ENCODE data around the gene CAPN1.

CAPN1 gene

DNA sequence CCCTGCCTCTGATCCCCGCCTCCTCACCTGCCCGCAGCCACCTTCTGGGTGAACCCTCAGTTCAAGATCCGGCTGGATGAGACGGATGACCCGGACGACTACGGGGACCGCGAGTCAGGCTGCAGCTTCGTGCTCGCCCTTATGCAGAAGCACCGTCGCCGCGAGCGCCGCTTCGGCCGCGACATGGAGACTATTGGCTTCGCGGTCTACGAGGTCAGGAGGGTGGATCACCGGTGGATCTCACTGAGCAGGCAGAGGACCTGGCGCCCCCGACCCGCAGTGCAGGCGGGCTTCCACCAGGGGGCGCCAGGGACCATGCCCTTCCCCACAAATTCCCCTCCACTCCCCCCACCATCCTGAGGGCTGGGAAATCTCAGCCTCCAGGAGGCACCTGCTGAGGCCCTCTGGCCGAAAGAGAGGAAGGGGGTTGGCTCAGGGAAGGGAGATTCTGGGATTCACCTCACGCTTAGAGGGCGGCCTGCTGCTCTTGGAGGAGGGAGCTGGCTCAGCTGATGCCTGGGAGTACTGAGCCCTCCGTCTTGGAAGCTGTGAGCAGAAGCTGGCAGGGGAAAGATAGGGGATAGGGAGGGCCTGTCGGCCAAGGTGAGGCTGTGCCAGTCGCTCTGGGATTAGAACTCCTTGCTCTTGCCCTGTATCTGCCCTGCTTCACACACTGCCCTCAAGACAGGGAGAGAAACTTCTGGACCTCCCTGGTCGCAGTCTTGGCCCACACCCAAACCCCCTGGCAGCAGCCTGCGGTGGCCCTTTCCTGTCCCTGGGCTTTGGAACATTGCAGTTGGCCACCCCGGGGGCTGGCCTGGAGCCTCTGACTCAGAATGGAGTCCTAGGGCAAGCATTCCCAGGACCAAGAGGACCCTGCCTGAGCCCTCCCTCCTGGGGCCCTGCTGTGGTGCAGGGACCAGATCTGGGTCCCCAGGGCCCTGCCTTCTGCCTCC is 23.2 kb downstream of the CAPN1 start:
- no peak for DNase-seq

DNA sequence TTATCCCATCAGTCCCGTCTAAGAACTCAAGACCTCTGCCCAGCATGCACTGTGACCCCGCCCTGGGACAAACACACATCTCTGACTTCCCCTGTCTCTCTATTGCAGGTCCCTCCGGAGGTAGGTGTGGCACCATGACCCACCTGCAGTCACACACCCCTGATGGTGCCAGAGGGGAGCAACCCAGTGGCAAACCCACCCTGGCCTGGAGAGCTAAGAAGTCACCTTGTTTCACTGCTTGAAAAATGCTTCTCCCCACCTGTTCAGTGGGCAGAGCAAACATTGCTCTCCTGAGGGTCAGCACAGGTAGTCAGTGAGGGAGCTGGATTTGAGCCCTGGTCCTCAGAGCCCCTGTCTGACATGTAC is 23.9 kb downstream of the CAPN1 start:
- DNase-seq, result no peak

DNA sequence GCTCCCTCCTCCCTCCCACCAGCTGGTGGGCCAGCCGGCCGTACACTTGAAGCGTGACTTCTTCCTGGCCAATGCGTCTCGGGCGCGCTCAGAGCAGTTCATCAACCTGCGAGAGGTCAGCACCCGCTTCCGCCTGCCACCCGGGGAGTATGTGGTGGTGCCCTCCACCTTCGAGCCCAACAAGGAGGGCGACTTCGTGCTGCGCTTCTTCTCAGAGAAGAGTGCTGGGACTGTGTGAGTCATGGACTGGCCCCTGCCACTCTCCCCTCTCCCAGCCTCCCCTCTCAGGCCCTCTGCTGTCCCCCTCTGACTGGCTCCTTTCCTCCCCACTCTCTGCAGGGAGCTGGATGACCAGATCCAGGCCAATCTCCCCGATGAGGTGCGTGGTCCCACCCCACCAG is 24.7 kb downstream of the CAPN1 start:
- DNase-seq, result no peak

DNA sequence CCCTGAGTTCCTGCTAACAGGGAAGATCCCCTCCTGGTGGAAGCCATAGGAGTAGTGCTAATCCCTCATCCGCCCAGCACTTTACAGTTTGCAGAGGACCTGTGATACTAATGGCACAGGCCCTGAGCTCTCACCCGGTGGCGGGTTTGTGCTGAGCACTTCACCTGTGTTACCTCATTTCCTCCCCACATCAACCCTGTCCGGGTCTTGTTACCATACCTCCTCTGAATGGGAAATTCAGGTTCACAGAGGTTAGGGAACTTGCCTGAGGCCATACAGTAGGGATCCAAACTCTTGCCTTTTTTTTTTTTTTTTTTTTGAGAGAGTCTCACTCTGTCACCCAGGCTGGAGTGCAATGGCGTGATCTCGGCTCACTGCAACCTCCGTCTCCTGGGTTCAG is 25.2 kb downstream of the CAPN1 start:
- no peak for DNase-seq

DNA sequence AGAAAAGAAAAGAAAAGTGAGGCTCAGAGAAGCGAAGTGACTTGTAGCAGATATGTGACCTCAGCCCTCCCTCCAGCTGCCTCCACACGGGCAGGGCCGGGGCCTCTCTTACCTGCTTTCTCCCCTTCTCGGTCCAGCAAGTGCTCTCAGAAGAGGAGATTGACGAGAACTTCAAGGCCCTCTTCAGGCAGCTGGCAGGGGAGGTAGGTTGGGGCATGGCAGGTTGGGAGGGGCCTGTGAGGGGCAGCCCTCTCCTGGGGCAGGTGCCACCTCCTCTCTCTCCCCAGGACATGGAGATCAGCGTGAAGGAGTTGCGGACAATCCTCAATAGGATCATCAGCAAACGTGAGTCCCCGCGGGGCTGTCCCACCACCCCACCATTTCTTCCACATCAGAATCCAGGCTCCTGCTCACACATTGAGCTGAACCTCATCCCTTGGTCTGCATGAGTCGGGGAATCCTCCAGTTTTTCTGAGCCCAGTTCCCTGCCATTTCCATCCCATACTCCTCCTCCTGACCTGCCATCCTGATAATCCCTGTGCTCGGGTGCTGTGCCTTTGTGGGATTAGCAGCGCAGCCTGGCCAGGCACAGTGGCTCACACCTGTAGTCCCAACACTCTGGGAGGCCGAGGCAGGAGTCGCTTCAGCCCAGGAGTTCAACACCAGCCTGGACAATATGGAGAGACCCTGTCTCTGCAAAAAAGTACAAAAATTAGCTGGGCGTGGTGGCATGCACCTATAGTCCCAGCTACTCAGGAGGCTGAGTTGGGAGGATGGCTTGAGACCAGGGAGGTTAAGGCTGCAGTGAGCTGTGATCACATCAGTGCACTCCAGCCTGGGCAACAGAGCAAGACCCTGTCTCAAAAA is 26.4 kb downstream of the CAPN1 start:
- DNase-seq, result no peak

DNA sequence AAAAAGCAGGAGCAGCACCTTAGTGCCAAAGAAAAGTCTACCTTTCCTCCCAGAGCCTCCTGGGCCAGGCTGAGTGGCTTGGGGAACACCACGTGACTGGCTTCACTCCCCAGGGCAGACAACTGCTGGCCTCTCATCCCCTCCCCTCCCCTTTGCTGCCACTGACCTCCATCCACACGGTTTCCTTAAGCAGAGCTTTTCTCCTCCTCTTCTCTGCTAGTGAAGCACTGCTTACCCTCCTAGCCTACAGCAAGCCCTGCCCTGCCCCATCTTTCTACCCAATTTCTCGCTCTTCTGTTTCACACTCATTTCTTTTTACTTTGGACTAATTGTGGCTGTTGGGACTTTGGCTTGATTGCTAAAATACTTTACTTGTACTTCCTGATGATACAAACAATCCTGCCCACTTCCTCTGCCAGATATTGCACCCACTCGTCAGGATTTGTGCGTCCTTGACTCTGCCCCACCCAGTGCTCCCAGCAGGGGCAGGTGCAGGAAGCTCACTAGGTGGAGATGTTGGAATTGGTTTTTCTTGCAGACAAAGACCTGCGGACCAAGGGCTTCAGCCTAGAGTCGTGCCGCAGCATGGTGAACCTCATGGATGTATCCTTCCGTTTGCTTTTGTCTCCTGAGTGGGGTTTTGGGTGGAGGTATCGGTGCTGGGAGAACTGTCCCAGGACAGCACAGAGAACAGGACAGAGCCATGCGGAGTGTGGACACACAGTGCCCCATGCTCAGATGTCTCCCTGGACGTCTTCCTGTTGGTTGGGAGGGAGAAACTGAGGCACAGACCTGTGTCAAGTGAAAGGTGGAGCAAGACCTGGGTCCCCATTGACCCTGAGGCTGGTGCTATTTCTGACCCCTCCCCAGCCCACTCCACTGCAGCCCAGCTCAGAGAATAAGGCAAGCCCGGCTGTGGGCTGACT is 27.3 kb downstream of the CAPN1 start:
- DNase-seq, result no peak

DNA sequence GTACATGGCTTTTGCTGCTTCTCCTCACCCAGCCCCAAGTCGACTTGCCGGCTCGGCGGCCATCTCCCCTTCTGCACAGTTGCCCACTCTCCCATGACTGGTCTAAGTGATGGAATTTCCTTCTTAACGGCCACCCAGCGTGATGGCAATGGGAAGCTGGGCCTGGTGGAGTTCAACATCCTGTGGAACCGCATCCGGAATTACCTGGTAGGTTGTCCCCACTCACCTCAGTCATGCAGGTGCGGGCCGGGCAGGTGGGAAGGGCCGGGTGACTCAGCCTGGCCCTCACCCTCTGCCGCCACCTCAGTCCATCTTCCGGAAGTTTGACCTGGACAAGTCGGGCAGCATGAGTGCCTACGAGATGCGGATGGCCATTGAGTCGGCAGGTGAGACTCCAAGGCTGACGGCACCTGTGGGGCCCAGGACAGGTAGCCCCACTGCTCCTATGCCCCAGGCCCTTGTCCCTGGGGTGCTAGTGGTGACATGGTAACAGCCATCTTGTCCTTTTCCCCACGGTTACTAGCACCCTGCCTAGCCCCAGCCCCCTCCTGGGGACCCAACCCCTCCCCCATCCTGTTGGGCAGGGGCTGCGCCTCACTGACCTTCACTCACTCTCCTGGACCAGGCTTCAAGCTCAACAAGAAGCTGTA is 28.1 kb downstream of the CAPN1 start:
- no peak for DNase-seq

DNA sequence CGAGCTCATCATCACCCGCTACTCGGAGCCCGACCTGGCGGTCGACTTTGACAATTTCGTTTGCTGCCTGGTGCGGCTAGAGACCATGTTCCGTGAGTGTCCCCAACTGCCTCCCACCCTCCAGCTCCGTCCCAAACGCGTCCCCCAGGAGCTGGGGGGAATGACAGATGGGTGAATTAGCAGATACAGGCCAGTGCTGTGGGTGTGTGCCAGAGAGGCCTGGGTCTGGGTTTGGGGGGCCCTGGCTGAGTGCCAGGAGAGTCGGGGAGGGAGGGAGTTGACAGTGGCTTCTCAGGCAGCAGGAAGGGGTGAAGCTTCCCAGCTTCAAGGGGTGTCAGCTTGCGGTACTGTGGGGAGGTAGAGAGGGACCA is 28.6 kb downstream of the CAPN1 start:
- DNase-seq, result no peak

DNA sequence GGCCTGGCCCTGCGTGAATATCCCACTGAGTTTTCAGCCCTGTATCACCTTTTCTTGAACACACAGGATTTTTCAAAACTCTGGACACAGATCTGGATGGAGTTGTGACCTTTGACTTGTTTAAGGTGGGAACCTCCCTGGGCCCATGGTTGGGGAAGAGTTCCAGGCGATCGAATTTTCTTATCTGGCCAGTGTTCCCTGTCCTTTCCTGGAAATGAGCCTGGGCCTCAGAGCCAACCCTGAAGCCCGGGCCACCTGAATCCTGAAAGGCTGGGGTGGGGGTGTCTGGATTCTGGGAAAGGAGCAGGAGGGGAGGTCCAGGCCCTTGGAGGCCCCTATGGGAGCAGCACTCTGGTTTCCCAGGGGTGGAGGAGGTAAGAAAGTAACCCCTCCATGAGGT is 29.0 kb downstream of the CAPN1 start:
- no peak for DNase-seq

DNA sequence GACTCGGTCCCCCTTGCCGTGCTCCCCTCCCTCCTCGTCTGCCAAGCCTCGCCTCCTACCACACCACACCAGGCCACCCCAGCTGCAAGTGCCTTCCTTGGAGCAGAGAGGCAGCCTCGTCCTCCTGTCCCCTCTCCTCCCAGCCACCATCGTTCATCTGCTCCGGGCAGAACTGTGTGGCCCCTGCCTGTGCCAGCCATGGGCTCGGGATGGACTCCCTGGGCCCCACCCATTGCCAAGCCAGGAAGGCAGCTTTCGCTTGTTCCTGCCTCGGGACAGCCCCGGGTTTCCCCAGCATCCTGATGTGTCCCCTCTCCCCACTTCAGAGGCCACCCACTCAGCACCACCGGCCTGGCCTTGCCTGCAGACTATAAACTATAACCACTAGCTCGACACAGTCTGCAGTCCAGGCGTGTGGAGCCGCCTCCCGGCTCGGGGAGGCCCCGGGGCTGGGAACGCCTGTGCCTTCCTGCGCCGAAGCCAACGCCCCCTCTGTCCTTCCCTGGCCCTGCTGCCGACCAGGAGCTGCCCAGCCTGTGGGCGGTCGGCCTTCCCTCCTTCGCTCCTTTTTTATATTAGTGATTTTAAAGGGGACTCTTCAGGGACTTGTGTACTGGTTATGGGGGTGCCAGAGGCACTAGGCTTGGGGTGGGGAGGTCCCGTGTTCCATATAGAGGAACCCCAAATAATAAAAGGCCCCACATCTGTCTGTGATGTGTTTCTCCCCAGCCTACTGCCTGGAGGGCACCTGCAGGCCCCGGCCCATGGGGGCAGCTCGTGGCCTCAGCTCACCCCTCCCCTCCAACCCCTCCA is 29.8 kb downstream of the CAPN1 start:
- no peak for DNase-seq

DNA sequence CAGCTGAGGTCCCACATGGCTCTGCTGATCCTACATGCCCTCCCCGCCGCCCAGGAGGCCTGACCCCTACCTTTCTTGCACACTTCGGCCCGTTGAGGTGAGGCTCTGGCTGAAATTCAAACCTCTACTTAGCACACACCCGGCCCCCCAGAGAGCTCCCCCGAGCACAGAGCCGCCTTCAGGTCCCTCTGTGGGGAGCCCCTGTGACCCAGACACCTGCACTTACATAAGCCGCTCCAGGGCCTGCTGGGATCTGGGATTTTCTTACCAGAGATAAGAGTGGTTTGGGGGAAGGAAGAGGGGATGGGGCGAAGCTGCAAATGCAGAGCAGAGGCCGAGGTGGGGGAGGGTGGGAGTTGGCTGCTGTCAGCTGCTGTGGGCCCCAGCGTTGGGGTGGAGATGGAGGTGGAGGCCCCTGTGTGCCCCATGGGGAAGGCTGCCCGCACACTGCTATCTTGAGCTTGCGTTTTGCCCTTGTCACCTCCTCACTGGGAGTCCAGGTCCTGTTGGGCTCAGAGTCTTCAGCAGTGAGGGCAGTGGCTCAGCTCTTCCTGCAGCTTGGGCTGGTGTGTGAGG is 30.6 kb downstream of the CAPN1 start:
- no peak for DNase-seq

DNA sequence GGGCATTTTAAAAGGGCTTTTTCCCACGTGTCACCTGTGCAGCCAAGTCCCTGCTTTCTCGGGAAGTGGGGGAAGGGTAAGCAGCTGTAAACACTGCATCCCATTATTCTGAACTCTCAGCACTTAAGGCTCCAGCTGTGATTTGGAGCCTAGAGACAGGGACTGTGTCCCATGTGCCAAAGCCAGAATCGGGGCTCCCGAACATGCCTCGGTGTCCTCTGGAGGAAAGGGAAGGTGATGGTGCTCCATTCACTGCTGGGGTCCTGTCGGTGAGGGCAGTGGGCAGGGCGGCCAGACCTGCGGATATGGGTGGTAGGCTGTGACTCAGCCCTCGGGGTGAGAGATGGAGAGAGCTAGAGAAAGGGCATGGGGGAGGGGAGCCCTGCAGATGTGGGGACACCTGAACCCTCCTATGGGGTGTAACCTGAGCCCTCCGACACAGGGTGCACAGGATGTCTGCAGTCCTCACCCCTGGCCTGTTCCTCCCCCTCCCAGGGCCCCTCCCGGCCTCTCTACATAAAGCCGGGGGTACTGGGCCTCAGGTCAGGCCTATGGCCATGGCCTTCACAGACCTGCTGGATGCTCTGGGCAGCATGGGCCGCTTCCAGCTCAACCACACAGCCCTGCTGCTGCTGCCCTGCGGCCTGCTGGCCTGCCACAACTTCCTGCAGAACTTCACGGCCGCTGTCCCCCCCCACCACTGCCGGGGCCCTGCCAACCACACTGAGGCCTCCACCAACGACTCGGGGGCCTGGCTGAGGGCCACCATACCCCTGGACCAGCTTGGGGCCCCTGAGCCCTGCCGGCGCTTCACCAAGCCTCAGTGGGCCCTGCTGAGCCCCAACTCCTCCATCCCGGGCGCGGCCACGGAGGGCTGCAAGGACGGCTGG is 31.8 kb downstream of the CAPN1 start:
- DNase-seq, result no peak

DNA sequence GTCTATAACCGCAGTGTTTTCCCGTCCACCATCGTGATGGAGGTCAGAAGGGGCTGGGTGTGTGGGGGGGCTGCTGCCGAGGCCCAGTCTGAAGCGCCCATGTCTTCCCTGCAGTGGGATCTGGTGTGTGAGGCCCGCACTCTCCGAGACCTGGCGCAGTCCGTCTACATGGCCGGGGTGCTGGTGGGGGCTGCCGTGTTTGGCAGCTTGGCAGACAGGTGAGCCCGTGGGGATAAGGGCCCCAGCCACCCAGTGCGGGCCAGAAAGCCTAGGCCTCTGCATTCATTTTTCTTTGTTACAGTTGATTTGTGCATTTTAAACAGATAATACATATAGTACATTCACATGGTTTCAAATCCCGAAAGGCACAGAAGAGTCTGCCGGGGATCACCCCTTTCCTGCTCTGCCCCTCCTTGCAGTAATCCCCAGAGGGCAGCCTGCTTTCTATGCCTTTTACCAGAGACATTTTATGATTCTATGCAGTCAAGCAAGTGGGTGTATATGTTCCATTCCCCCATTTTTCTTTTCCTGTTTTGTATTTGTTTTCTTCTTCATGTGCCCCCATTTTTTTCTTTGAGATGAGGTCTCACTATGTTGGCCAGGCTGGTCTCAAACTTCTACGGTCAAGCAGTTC is 32.6 kb downstream of the CAPN1 start:
- no peak for DNase-seq

DNA sequence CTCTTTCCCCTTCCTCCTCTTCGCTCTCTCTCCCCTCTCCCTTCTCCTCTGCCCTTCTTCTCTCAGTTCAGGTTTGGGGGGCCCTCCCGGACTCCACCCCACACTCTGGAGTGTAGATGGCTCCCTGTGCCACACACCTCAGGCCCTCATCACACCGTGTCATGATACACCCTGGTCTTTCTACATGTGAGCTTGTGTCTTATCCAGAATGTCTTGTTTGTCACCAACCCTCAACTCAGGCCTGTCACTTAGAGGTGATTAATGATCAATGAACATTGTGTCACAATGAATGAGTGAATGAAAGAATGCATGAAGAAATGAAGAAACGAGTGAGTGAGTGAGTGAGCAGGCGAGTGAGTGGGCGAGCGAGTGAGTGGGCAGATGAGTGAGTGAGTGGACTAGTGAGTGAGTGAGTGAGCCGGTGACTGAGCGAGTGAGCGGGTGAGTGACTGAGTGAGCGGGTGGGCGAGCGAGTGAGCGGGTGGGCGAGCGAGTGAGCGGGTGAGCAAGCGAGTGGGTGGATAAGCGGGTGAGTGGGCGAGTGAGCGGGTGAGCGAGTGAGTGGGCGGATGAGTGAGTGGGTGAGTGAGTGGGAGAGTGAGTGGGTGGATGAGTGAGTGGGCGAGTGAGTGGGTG is 33.8 kb downstream of the CAPN1 start:
- DNase-seq, result no peak

DNA sequence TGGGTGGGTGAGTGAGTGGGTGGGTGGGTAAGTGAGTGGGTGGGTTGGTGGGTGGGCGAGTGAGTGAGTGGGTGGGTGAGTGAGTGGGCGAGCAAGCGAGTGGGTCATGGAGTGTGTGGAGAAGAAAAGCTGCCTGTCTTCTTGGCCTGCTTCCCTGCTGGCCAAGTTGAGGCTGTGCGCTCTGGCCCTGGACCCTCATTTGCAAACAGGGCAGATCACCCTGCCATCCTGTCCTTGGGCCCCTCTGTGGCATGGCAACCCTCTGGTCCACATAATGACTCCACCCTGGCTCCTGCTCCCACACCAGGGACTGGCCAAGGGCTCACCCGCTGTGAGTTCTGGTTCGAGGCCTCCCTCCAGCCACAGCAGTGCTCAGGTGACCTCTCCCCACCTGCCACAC is 35.1 kb downstream of the CAPN1 start:
- DNase-seq, result no peak

DNA sequence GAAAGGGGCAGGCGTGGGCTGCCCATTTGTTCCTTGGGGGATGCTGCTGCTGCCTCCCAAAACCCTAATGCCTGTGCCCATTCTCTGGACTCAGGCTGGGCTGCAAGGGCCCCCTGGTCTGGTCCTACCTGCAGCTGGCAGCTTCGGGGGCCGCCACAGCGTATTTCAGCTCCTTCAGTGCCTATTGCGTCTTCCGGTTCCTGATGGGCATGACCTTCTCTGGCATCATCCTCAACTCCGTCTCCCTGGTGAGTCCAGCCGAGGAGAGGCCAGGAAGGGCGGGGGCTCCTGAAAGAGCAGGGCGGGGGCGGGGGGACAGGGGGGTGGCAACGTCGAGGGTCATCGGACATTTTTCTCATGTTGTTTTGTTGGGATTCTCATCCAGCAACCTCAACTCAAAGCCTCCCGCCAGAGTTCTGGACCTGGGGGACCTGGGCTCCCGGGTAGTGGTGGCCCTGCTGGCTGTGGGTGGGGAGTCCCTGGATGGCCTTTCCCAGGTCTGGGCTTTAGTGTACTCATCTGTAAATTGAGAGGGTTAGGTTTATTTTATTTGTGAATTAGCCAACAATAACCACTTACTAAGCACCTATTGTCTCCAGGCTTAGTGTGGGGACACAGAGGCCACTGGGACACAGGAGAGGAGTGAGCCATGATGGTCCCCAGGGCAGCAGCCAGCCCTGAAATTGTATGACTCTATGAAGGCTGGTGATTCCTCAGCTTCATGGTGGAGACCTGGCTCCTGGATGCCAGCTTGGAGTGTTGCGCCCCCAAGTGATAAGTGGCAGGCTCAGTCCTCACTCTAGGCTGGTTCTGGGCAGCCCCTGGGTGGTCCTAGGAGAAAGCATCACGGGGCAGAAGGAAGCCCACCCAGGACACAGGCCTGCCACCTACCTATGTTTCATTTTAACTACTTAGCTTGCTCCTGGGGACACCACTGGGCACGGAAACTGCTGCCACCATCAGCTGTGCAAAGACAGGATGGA is 36.0 kb downstream of the CAPN1 start:
- DNase-seq, result no peak

DNA sequence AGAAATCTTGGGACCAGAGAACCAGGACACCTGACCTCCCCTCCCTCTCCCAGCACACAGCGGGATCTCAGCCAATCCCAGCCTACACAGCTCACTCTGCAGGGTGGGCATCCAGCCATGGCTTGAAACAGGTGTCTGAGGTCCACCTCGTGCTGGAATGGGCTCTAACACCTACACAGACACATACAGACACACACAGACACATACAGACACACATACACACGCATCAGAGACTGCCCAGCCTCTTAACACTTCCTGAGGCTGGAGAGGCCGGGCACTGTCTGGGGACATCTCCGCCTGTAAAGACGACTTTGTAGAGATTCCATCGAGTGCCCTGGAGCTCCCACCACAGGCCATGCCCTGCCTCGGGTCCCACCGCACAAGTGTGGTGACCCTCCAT is 36.7 kb downstream of the CAPN1 start:
- no peak for DNase-seq

DNA sequence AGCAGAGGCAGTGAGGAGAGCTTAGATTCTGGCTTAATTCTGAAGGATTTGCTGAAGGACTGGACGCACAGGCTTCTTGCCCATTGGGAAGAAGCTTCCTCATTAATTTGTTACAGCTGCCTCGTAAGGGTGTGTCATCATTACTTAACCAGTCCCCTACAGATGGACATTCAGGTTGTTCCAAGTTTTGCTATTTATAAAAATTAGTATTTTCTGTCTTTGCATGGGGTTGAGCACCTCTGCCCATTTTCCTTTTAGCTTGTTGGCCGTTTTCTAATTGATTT is 38.1 kb downstream of the CAPN1 start:
- no peak for DNase-seq

All from NCI-H1048 (cell line).